Measurements from ENCODE around the gene CD6.

CD6 gene

GRCh38 chr11:61034704-61035525, 63.4 kb downstream of the CD6 start:
- no peak for DNase-seq
- Histone ChIP-seq H3K4me3 (no peak overlapping the region), H3K4me1 (no peaks in the 10 kb centered on the region), H3K36me3 (no peaks in the 10 kb centered on the region), H3K27me3 (no peaks in the 10 kb centered on the region), H3K27ac (no peak overlapping the region), H3K9me3 (no peaks in the 10 kb centered on the region)
- intact Hi-C loops (cut with DNase I; ENCODE audit: low total_unique reads) = no loop called here
- no peak for TF ChIP-seq CTCF (IDR thresholded peaks at IDR 0.05)

- no peak for DNase-seq
- Histone ChIP-seq H3K27me3 (no peaks in the 10 kb centered on the region), H3K27ac (no peak overlapping the region), H3K9me3 (no peaks in the 10 kb centered on the region), H3K36me3 (no peaks in the 10 kb centered on the region), H3K4me1 (no peaks in the 10 kb centered on the region), H3K4me3 (no peak overlapping the region)
- intact Hi-C loops (cut with DNase I; ENCODE audit: low total_unique reads) = no loop called here
- no peak for TF ChIP-seq CTCF (IDR thresholded peaks at IDR 0.05)
Observed at GRCh38 chr11:61035526-61035835, 64.0 kb downstream of the CD6 start.

GRCh38 chr11:61037441-61038093, 66.1 kb downstream of the CD6 start:
- Histone ChIP-seq H3K36me3 (no peaks in the 10 kb centered on the region), H3K9me3 (no peaks in the 10 kb centered on the region), H3K27me3 (no peaks in the 10 kb centered on the region), H3K4me3 (no peak overlapping the region), H3K27ac (no peak overlapping the region), H3K4me1 (peaks cover 0 to 5% (median 2%) of the 10 kb centered on the region in 4 donors)
- TF ChIP-seq CTCF (IDR thresholded peaks at IDR 0.05) = no peak
- DNase-seq = no peak
- intact Hi-C loops (cut with DNase I; ENCODE audit: low total_unique reads) = no loop called here

- no peak for TF ChIP-seq CTCF (IDR thresholded peaks at IDR 0.05)
- H3K4me1 ChIP-seq = peaks cover 0 to 5% (median 2%) of the 10 kb centered on the region in 4 donors
- no peaks in the 10 kb centered on the region for H3K36me3 ChIP-seq
- no peak overlapping the region for H3K4me3 ChIP-seq
- H3K27me3 ChIP-seq = no peaks in the 10 kb centered on the region
- no peak for DNase-seq
- intact Hi-C loops (cut with DNase I; ENCODE audit: low total_unique reads) = no loop called here
- H3K27ac ChIP-seq = no peak overlapping the region
- no peaks in the 10 kb centered on the region for H3K9me3 ChIP-seq
Observed at GRCh38 chr11:61039916-61040315, 68.4 kb downstream of the CD6 start.

GRCh38 chr11:61041755-61042518, 70.5 kb downstream of the CD6 start:
- no peak for DNase-seq
- intact Hi-C loops (cut with DNase I; ENCODE audit: low total_unique reads) = no loop called here
- no peaks in the 10 kb centered on the region for H3K27me3 ChIP-seq
- H3K36me3 ChIP-seq = no peaks in the 10 kb centered on the region
- H3K4me3 ChIP-seq = no peak overlapping the region
- no peak for TF ChIP-seq CTCF (IDR thresholded peaks at IDR 0.05)
- H3K9me3 ChIP-seq = no peaks in the 10 kb centered on the region
- H3K4me1 ChIP-seq = peaks cover 0 to 5% (median 2%) of the 10 kb centered on the region in 4 donors
- no peak overlapping the region for H3K27ac ChIP-seq
